Myocyte (in vitro differentiated cells): ENCODE results near the gene TEX55. TPM values are rescaled to one million over a fixed set of nuclear protein-coding genes. Genes with fewer than 3 reads are reported as not detected.

Experiments
- total RNA-seq: library from RNA; depleted of rRNA; stranded (reverse); fragments of >200 nt; gene quantifications from 2 replicates; pipeline ENCODE4 v1.2.3, GENCODE V29; 2014

Gene TEX55
- total RNA-seq, 1 donor from 2014 or later = not detected

Other genes with a start within 250 kb of the TEX55 start
- gene IGSF11, start 111.3 kb upstream of the TEX55 start, total RNA-seq = 0.10 and 0.27 TPM in 2 replicates
- not detected in 2 replicates for gene UPK1B, start 27.4 kb downstream of the TEX55 start, total RNA-seq
- gene B4GALT4, start 94.7 kb downstream of the TEX55 start, total RNA-seq = 10.1 and 18.2 TPM in 2 replicates
- 4.2 and 4.5 TPM in 2 replicates for gene ARHGAP31, start 148.2 kb downstream of the TEX55 start, total RNA-seq